AG04449 (cell line): ENCODE results near the gene WT1.

ENCODE experiments used
- CTCF ChIA-PET: fragments of 350-600 bp; formaldehyde crosslinking; extraction: SDS; loops from one replicate; lab custom pipeline; 2021; ENCODE audit warnings: antibody characterized with exemption; lab: Yijun Ruan, JAX
- POLR2A ChIA-PET: fragments of 400-600, 350-600 bp; formaldehyde crosslinking; extraction: SDS; loops from one replicate; lab custom pipeline; 2020; ENCODE audit warnings: antibody characterized with exemption, inconsistent platforms; lab: Yijun Ruan, JAX
- DNase-seq: peaks from one replicate; pipeline ENCODE4 v3.0.0-alpha.2; 2010; ENCODE audit warnings: low read depth, low spot score
- H3K4me3 ChIP-seq: 2 replicates; pipeline ENCODE4 v1.5.1; 2011; ENCODE audit warnings: low read depth, mild to moderate bottlenecking, control low read depth, low read length
- CTCF ChIP-seq: IDR thresholded peaks from one replicate; pipeline ENCODE4 v1.5.1; 2011; ENCODE audit warnings: mild to moderate bottlenecking, moderate library complexity, low read length, control low read depth, inconsistent platforms; ENCODE audit not compliant: insufficient read depth; ENCODE audit errors: missing control alignments

WT1 gene

GRCh38 chr11:32422545-32422944 lies 12.8 kb downstream of the WT1 start:
- H3K4me3 ChIP-seq, result no peak overlapping the region
- POLR2A ChIA-PET, result no interaction called here

GRCh38 chr11:32421992-32422391 lies 13.3 kb downstream of the WT1 start:
- POLR2A ChIA-PET, result no interaction called here
- DNase-seq, result no peak
- CTCF ChIA-PET, result no interaction called here
- no peak overlapping the region for H3K4me3 ChIP-seq
- TF ChIP-seq CTCF, result no peak

More at GRCh38 chr11:32422545-32422944, 12.8 kb downstream of the WT1 start:
- no peak for DNase-seq
- TF ChIP-seq CTCF, result no peak
- CTCF ChIA-PET, result no interaction called here

- H3K4me3 ChIP-seq, result no peak overlapping the region
- ChIA-PET CTCF (no interaction called here), POLR2A (no interaction called here)
Observed at GRCh38 chr11:32420937-32421901, 14.1 kb downstream of the WT1 start.

GRCh38 chr11:32420139-32420538 lies 15.2 kb downstream of the WT1 start:
- no peak overlapping the region for H3K4me3 ChIP-seq
- no peak for TF ChIP-seq CTCF
- CTCF ChIA-PET, result no interaction called here
- no peak for DNase-seq
- POLR2A ChIA-PET, result no interaction called here

More at GRCh38 chr11:32420937-32421901, 14.1 kb downstream of the WT1 start:
- TF ChIP-seq CTCF, result no peak
- no peak for DNase-seq

- H3K4me3 ChIP-seq, result no peak overlapping the region
- DNase-seq, result no peak
- TF ChIP-seq CTCF, result no peak
- ChIA-PET CTCF (no interaction called here), POLR2A (no interaction called here)
Observed at GRCh38 chr11:32418836-32419235, 16.5 kb downstream of the WT1 start.

- TF ChIP-seq CTCF, result no peak
- ChIA-PET POLR2A (no interaction called here), CTCF (no interaction called here)
- no peak overlapping the region for H3K4me3 ChIP-seq
- no peak for DNase-seq
Observed at GRCh38 chr11:32417806-32418205, 17.5 kb downstream of the WT1 start.
